Natural killer cell (primary cell): ENCODE data around the gene CCDC88B. TPM values are rescaled to one million over a fixed set of nuclear protein-coding genes. Genes with fewer than 3 reads are reported as not detected.

Experiments used
- ATAC-seq, 3 donors: fragments of 150-1000 bp in 2 of 3; fragments of 200-7000 bp in 1 of 3; cut with Tn5 transposase; 1 replicate in 1 of 3; 2 replicates in 2 of 3; pipeline ENCODE4 v1.10.0; 2021; ENCODE audit warnings: mild to moderate bottlenecking in 2 of 3, moderate library complexity in 2 of 3
- DNase-seq, 2 donors: peaks; one replicate each; pipeline versions ENCODE4 v3.0.0 to v3.0.0-alpha.2; 2013 to 2021; ENCODE audit warnings: mixed read lengths in 1 of 2
- H3K27ac ChIP-seq: one replicate; pipeline ENCODE4 v1.5.1; 2013; ENCODE audit warnings: mild to moderate bottlenecking, low read length
- H3K27me3 ChIP-seq: one replicate; pipeline ENCODE4 v1.6.1; 2013; ENCODE audit warnings: low read length; ENCODE audit not compliant: control insufficient read depth, insufficient read depth
- H3K36me3 ChIP-seq: one replicate; pipeline ENCODE4 v1.6.1; 2013; ENCODE audit warnings: low read length; ENCODE audit not compliant: control insufficient read depth, insufficient read depth
- H3K4me1 ChIP-seq: one replicate; pipeline ENCODE4 v1.6.1; 2013; ENCODE audit warnings: low read length; ENCODE audit not compliant: control insufficient read depth, insufficient read depth
- H3K4me3 ChIP-seq: one replicate; pipeline ENCODE4 v1.5.1; 2013; ENCODE audit warnings: low read length
- H3K9me3 ChIP-seq: one replicate; pipeline ENCODE4 v1.6.1; 2013; ENCODE audit warnings: low read length; ENCODE audit not compliant: control insufficient read depth, insufficient read depth
- H3K27ac Mint-ChIP-seq, 2 donors: one replicate each; pipeline ENCODE4 v1.8.0; 2022; ENCODE audit warnings: mild to moderate bottlenecking in 2 of 2, mixed read lengths in 2 of 2, moderate library complexity in 1 of 2
- H3K27me3 Mint-ChIP-seq, 2 donors: one replicate each; pipeline ENCODE4 v1.8.0; 2022; ENCODE audit warnings: low read depth in 2 of 2, mixed read lengths in 2 of 2
- H3K36me3 Mint-ChIP-seq: one replicate; pipeline ENCODE4 v1.8.0; 2022; ENCODE audit warnings: mixed read lengths
- H3K4me1 Mint-ChIP-seq, 2 donors: one replicate each; pipeline ENCODE4 v1.8.0; 2022; ENCODE audit warnings: mixed read lengths in 2 of 2
- H3K4me3 Mint-ChIP-seq: one replicate; pipeline ENCODE4 v1.8.0; 2022; ENCODE audit warnings: mild to moderate bottlenecking, moderate library complexity, mixed read lengths
- H3K9me3 Mint-ChIP-seq, 2 donors: one replicate each; pipeline ENCODE4 v1.8.0; 2022; ENCODE audit warnings: mixed read lengths in 2 of 2
- WGBS: methylation state at CpG from one replicate; pipeline ENCODE4 v1.1.7; 2013; ENCODE audit warnings: missing lambda C conversion rate; ENCODE audit not compliant: insufficient coverage; 5-methylcytosine and 5-hydroxymethylcytosine counted together
- intact Hi-C: fragments of 100-400 bp; cut with micrococcal nuclease; formaldehyde crosslinking; loops from one replicate; pipeline ENCODE4 v1.14.2; 2022
- total RNA-seq, 4 donors: library from RNA; stranded (reverse); fragments of 120-200 nt in 1 of 4; gene quantifications; one replicate each; pipeline versions ENCODE4 v1.2.3 to v1.2.4, GENCODE V29; 2013 to 2022
- TF ChIP-seq, protein P1 (sequence below): fragments of 200-600 bp; IDR thresholded peaks from one replicate; pipeline ENCODE4 v1.8.0; 2022; ENCODE audit warnings: antibody characterized with exemption

CCDC88B gene
- total RNA-seq, 3 donors from 2014 or later (not counting 1 experiment from before 2014, with no cell fraction given): 262 to 276 (median 272) TPM

DNA sequence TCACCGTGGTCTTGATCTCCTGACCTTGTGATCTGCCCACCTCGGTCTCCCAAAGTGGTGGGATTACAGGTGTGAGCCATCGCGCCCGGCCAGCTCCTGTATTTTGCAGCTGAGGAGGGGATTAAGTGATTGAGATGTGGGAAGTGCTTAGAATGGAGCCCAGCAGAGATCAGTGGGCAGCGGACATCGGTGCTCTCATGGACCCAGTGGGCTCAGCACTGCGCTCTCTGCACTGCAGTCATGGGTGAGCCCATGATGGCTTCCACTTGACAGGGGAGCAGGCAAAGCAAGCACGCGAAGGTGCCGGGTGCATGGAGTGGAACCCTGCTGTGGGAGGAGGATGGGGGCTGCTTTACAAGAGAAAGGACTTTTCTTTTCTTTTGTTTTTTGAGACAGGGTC lies 9.1 kb upstream of the CCDC88B start:
- Mint-ChIP-seq H3K27ac (peak overlapping the region; percentile 81 to 82), H3K4me1 (peaks cover 13 to 35% of the 10 kb centered on the region in 2 donors), H3K9me3 (no peaks in the 10 kb centered on the region), H3K4me3 (no peak overlapping the region), H3K36me3 (no peaks in the 10 kb centered on the region), H3K27me3 (no peaks in the 10 kb centered on the region)
- Histone ChIP-seq H3K27ac (no peak overlapping the region), H3K4me3 (no peak overlapping the region), H3K4me1 (peaks cover 40% of the 10 kb centered on the region), H3K9me3 (no peaks in the 10 kb centered on the region), H3K27me3 (no peaks in the 10 kb centered on the region), H3K36me3 (no peaks in the 10 kb centered on the region)
- whole genome bisulfite sequencing: 94% methylated on average over 11 of the region's 11 CpGs
- TF ChIP-seq, protein P1, sequence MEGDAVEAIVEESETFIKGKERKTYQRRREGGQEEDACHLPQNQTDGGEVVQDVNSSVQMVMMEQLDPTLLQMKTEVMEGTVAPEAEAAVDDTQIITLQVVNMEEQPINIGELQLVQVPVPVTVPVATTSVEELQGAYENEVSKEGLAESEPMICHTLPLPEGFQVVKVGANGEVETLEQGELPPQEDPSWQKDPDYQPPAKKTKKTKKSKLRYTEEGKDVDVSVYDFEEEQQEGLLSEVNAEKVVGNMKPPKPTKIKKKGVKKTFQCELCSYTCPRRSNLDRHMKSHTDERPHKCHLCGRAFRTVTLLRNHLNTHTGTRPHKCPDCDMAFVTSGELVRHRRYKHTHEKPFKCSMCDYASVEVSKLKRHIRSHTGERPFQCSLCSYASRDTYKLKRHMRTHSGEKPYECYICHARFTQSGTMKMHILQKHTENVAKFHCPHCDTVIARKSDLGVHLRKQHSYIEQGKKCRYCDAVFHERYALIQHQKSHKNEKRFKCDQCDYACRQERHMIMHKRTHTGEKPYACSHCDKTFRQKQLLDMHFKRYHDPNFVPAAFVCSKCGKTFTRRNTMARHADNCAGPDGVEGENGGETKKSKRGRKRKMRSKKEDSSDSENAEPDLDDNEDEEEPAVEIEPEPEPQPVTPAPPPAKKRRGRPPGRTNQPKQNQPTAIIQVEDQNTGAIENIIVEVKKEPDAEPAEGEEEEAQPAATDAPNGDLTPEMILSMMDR: no peak
- no peak for DNase-seq
- no peak for ATAC-seq
- intact Hi-C loops: loop anchor here (1.0 kb wide), 1 partner anchor 13 kb away; the partner anchor contains the start of gene PRDX5

DNA sequence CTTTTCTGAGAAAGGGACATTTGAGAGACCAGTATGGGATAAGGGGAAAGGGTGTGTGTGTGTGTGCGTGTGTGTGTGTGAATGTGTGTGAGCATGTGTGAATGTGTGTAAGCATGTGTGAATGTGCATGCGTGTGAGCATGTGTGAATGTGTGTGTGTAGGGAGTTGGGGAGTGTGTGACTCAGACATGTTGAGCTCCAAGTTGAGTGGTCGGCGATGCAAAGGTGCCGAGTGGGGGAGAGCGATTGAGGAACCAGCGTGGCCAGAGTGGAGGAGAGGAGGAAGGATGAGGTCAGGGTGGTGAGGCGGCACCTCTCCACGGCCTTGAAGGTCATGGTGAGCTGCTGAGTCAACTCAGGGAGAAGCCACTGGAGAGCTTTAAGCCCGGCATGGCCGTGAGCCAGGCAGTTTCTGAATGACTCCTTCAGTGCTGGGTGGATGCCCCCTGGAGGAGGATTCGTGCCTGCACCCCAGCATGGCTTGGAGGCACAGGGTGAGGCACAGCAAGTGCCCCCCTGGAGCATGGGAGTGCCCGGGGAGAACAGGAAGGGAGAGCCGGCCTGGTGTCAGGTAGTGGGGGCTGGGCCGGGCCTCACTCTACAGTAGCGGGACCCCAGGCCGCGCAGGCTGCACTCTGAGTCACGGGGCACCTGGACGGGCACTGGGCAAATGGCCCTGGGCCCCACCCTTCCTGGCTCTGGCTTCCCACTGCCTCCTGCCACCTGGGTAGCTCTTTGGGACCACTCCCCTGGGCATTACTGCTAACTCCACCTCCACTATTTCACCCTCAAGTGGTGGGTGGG lies 8.2 kb upstream of the CCDC88B start:
- H3K4me1 Mint-ChIP-seq: peaks cover 13 to 35% of the 10 kb centered on the region in 2 donors
- ATAC-seq (peak; percentile 88 to 96 (median 92)), DNase-seq (peak; percentile 76 to 84)
- H3K4me3 Mint-ChIP-seq: peak overlapping the region; percentile 76
- H3K9me3 Mint-ChIP-seq: no peaks in the 10 kb centered on the region
- H3K27ac Mint-ChIP-seq: peak overlapping the region; percentile 81 to 82
- H3K27me3 ChIP-seq: no peaks in the 10 kb centered on the region
- 10% methylated on average over 20 of the region's 20 CpGs for WGBS
- TF ChIP-seq, protein P1: peak; percentile 75
- H3K4me3 ChIP-seq: no peak overlapping the region
- peaks cover 40% of the 10 kb centered on the region for H3K4me1 ChIP-seq
- intact Hi-C loops: loop anchor here (1.0 kb wide), 1 partner anchor 13 kb away; the partner anchor contains the start of gene PRDX5
- peak overlapping the region; percentile 49 for H3K27ac ChIP-seq
- H3K36me3 ChIP-seq: no peaks in the 10 kb centered on the region
- no peaks in the 10 kb centered on the region for H3K9me3 ChIP-seq
- H3K36me3 Mint-ChIP-seq: no peaks in the 10 kb centered on the region
- no peaks in the 10 kb centered on the region for H3K27me3 Mint-ChIP-seq

DNA sequence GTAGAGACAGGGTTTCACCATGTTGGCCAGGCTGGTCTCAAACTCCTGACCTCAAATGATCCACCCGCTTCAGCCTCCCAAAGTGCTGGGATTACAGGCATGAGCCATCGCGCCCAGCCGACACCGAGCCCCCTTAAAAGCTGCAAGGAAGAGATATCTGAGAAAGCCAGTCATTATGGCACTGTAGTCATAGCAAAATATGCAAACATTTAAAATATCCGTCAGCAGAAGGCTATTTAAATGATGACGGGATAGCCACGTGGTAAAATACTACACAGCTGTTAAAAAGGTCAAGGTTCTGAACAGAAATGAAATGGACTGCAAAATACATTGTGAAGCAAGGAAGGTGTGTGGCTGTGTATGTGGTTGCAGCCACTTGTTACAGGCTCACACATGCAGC lies 6.4 kb upstream of the CCDC88B start:
- Mint-ChIP-seq H3K9me3 (no peaks in the 10 kb centered on the region), H3K4me3 (no peak overlapping the region), H3K36me3 (no peaks in the 10 kb centered on the region), H3K27me3 (no peaks in the 10 kb centered on the region), H3K27ac (no peak overlapping the region), H3K4me1 (peaks cover 18 to 34% of the 10 kb centered on the region in 2 donors)
- intact Hi-C loops: no loop called here
- 93% methylated on average over 8 of the region's 8 CpGs for WGBS
- no peaks in the 10 kb centered on the region for H3K27me3 ChIP-seq
- no peak overlapping the region for H3K27ac ChIP-seq
- TF ChIP-seq, protein P1: no peak
- ATAC-seq (no peak), DNase-seq (no peak)
- peaks cover 40% of the 10 kb centered on the region for H3K4me1 ChIP-seq
- H3K36me3 ChIP-seq: peaks cover 10% of the 10 kb centered on the region
- no peaks in the 10 kb centered on the region for H3K9me3 ChIP-seq
- H3K4me3 ChIP-seq: no peak overlapping the region
